Activated naive CD4-positive, alpha-beta T cell treated with Interleukin-2 at 50 U/mL for 16 hours (primary cell): ENCODE data around the gene PARD3B.

Experiments
- DNase-seq: peaks from one replicate; pipeline ENCODE4 v3.0.0-alpha.2; 2020

The PARD3B gene

DNA sequence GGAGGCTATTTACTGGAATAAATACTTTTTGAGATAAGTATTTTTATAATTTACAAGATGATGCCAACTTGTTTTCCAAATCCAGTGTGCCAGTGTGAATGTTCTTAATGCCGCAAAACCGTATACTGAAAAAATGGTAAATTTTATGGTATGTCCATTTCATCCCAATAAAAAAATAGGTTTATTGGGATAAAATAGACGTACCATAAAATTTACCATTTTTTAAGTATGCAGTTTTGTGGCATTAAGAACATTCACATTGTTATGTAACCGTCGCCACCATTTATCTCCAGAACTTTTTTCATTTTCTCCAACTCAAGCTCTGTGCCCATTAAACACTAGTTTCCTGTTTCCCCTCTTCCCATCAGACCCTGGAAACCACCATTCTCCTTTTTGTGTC is 167.9 kb downstream of the PARD3B start:
- no peak for DNase-seq

DNA sequence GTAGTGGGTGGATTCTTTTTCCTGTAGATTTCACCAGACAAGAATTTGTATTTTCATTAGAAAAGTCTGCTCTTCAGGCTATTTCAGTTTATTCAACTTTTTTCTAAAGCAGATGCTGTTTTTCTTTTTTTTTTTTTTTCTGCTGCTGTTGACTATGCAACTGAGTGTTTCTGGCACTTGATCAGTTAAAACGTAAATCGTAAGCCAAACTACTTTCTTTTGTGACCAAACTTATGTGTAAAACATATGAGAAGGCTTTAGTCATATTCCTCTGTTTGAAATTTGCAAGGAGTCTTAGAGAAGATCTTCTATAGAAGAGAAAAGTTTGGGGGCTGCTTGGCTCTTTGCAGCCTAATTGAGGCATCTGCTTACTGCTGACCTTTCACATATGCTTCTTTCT is 170.1 kb downstream of the PARD3B start:
- DNase-seq, result no peak

DNA sequence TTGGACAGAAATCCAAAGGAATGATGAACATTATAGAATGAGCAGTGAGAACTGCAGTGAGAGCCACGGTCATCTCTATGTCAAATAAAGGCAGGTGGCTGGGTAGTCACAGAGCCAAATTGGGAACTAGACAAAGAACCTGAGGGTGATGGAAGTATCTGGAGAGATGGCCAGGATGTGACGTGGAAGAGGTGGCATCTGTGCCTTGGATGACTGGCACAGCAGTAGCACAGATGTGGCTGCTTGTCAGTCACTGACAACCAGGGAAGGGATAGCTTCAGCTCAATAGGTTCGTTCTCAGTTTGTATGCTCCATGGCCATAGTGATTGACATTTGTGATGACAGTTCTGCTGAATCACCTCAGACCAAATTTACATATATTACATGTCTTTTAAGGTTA is 172.3 kb downstream of the PARD3B start:
- no peak for DNase-seq

DNA sequence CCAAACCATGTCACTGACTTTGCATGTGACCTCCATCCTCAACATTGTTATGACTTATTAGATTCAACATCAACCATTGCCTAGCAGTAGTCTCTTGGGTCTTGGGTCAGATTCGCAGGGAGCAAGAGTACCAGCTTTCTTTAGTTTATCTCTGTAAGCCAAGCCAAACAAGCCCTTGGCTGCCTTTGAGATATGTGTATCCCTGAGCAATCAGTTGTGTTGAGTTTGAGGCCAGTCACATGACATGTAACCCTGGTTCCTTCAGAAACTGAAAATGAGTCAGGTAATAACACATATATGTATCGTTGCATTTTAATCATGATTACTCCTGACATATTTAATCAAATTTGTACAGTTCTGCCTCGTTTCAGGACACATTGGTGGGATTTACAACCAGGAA is 173.3 kb downstream of the PARD3B start:
- DNase-seq, result no peak

DNA sequence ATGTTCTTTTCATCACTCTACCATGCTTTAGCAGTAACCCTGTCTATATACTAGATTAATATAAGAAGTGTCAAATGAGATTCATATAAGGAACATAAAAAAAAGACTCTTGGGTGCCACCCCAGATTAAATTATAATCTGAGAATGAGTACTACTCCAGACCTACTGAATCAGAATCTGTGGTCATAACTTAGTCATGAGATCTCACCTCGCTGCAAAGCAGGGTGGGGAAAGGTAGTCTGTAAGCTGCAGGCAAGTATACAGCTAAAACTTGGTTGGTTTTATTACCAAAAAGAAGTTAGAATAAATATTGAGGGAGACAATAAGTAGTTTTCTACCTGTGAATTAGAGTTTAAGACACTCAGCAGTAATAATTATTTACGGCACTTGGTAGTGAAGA is 175.6 kb downstream of the PARD3B start:
- DNase-seq, result no peak

GRCh38 chr2:204722207-204722606 is 176.9 kb downstream of the PARD3B start:
- no peak for DNase-seq

- no peak for DNase-seq
These were observed 177.4 kb downstream of the PARD3B start for GRCh38 chr2:204722691-204723090.

DNA sequence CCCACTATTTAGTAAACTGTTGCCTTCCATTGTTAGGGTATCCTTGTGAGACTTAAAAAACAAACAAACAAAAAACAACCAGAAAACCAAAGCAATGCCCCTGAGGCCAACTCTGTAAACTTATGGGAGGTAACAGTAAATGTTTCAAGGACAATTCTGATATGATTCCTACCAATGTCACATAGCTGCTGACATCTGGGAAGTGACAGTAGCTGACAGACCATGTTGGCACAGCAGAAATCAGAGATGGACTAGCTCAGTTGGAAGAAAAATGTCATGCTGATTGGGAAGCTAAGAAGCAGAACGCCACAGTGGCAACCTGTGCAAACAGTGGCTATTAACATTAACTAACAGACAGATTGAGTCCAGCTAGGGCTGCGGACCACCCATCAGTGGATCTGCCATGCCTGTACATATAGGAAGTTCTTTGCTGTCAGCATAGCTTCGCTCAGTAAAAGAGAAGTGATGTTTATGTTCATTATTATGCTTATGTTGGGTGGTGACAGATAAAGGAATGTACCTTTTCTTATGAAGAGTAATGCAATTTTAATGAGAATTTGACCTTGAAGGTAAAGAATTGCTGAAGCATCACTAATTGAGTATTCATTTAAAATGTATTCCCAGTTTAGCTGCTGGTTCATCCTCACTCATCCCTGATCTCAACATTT is 180.6 kb downstream of the PARD3B start:
- no peak for DNase-seq

- DNase-seq, result no peak
These were observed 181.6 kb downstream of the PARD3B start for GRCh38 chr2:204726831-204727230.

GRCh38 chr2:204727368-204727767 is 182.1 kb downstream of the PARD3B start:
- DNase-seq, result no peak

DNA sequence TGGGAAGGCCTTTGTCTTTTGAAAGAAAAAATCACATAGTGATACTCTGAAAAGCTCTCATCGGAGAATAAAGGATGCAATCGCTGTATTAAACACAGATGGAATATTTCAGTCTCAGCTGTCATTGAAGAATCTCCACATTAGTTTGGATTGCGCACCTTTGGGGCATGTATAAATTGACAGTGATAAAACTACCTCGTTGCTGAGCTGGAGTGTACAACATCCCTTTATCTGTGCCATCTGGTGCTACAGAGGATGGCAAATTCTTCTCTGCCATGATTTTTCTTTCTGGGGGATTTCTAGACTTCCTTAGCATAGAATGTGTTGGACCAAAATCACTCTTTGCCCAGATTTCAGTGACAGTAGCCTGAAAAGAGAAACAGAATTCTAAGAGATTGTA is 185.3 kb downstream of the PARD3B start:
- no peak for DNase-seq

DNA sequence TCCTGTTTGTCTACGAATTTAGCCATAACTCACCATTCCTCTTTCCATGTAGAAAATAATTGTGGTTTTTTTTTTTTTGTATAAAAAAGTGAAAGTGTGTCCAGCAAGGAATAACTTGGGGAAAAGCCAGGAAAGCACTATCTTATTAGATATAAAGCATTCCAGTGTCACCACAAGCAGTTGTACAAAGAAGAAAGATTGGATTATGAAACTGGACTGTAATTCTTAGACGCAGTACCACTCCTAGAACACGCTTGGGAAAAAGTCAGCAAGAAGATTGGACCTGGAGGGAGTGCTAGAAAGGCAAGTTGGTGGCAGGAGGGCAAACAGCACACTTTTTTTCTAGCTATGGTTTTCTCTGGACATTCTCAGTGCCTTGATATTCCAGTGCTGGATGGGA is 186.7 kb downstream of the PARD3B start:
- no peak for DNase-seq

GRCh38 chr2:204737296-204737695 is 192.0 kb downstream of the PARD3B start:
- DNase-seq, result no peak

- no peak for DNase-seq
These were observed 193.4 kb downstream of the PARD3B start for GRCh38 chr2:204738721-204739120.

DNA sequence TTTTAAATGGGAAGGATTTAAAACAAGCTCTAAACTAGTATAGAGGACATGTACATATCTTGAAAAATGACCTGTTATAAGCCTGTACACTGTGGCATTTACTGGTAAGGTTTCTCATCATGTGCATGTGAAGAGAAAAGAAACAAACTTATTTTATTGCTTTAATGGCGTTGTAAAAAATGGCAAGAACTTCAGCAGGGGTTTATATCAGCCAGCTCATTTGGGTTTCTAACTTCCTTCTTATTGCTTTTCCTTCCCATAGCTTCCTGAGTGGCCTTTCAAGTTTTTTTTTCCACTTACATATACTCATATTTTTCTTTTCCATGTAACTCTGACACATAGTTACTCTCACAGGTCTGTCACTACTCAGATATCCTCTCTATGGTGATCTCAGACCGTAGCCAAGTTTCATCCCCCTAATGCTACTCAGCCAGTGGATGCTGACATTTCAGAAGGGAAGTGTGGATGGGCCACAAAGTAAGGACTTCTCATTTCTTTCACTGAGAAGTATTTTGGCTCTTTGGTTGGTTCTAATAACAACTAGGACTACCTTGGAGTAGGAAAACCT is 198.2 kb downstream of the PARD3B start:
- no peak for DNase-seq

- DNase-seq, result no peak
These were observed 199.2 kb downstream of the PARD3B start for GRCh38 chr2:204744506-204744905.

DNA sequence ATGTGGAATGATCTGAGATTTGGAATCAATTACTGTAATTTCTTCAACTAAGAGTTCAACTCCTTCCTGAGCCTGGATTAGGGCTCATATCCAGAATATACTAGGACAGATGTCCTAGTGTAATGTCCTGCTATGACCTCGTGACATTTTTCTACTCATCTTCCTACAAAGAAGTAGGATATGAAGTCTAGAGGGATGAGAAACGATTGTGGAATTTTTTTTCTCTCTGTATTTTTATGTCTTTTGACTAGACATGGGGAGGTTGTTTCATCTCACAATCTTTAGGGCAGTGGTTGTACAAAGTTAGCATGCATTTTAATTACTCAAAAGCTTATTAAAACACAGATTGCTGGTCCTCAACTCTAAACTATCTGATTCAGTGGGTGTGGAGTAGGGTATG is 203.0 kb downstream of the PARD3B start:
- no peak for DNase-seq

- DNase-seq, result no peak
These were observed 204.0 kb downstream of the PARD3B start for GRCh38 chr2:204749319-204749718.

GRCh38 chr2:204750389-204750788 is 205.1 kb downstream of the PARD3B start:
- DNase-seq, result no peak

DNA sequence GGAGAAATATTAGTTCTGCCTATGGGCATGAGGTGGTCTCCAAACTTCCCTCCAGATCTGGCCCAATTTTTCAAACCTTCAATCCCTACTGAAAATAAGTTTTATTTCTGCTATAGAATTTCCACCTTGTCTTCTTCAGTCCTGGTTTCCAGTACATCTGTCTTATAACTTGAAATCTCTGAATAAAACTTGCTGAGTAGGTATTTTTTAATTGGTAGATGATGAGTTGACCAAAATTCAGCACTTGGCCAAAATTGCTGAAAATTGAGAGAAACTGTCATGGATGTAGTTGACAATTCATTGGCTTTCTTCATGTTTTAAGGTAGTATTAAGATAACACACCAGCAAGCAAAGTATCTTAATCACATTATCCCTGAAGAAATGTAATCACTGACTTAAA is 206.2 kb downstream of the PARD3B start:
- DNase-seq, result no peak

DNA sequence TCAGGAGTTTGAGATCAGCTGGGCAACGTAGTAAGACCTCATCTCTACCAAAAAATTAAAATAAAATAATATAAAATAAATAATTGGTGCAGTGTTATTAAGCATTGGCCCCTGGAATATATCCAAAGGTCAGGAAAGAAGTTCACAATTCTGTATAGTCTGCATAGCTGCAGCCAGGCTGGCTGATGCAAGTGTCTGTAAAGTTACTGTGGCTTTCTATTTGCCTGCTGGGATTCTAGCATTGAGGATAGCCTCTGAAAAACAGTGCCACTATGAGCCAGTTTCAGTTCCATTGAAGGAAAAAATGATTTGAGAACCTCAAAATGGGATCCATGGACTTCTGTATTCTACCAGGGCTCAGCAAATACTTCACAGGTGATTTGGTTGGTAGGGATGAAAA is 208.6 kb downstream of the PARD3B start:
- DNase-seq, result no peak

- no peak for DNase-seq
These were observed 209.6 kb downstream of the PARD3B start for GRCh38 chr2:204754898-204755297.

DNA sequence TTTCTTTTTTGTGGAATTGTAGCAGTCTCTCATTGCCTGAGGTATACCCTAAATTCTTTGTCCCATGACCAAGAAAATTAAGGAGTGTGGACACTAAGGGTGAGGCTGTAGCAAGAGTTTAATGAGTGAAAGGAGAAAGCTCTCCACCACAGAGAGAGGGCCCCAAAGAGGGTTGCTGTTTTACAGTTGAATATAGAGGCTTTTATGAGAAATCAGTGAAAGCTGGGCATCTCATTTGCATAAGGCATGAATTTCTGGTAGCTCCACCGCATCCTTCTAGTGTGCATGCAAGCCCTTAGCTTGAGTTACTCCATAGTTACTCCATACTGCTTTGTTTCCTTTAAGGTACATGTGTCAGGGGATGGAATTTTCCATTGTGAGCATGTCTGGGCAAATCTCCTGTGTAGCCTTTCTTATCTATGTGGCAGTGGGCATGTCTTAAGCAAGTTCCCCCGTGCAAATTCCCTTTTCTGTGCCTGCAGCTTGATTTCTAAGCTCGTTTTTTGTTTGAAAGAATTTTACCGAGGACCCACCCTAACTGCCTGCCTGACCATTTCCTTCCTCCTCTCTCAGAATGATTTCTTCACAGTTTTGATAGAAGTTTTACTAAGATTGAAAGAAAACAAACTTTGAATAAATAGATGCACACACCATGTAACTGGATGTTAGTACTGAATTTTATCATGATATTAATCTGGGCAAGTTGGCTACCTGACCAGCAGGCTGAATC is 218.9 kb downstream of the PARD3B start:
- no peak for DNase-seq

GRCh38 chr2:204770735-204771134 is 225.5 kb downstream of the PARD3B start:
- DNase-seq, result no peak

DNA sequence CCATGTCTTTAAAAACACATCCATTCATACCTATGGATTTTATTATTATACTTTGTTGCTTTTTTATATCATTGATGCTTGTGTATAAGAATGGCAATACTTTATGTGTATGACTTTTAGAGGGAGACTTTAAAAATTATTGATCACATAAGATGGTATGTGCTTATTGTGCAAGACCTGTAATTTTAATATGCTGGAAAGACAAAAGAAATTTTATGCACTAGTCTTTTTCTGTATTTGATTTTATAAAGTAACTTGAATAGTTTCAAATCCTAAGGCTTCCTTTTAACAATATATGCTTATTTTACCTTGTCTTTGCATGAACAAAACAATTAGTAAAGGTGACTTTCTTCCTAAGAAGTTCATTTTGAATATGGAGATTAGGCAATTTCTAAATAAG is 226.4 kb downstream of the PARD3B start:
- DNase-seq, result no peak
